Hair follicle dermal papilla cell (primary cell): ENCODE data around the gene HEPN1. TPM values are rescaled to one million over a fixed set of nuclear protein-coding genes. Genes with fewer than 3 reads are reported as not detected.

Source experiments
- total RNA-seq: library from RNA; depleted of rRNA; stranded (reverse); fragments of >200 nt; gene quantifications from 2 replicates; pipeline ENCODE4 v1.2.3, GENCODE V29; 2012

Gene HEPN1
- not detected in 2 replicates for total RNA-seq

DNA sequence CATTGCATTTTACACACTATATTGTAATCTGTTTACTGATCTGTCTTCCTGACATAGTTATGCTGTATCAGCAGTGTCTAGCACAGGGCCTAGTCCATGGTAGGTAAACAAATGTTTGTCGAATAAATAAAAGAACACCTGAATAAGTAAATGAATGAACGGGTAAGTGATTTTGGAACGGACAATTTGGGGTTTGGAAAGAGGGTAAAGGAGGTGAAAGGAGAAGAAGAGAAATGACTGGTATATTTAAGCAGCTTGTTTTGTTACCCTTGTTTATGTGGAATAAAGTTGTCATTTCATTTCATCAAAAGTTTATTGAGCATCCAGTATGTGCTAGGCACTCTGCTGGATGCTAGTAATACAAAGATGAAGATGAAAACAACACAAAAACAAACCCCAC lies at the start of gene HEPN1:
Gene HEPN1 (plus strand): TSS at position 301 of the 400 bp plus-strand sequence.

DNA sequence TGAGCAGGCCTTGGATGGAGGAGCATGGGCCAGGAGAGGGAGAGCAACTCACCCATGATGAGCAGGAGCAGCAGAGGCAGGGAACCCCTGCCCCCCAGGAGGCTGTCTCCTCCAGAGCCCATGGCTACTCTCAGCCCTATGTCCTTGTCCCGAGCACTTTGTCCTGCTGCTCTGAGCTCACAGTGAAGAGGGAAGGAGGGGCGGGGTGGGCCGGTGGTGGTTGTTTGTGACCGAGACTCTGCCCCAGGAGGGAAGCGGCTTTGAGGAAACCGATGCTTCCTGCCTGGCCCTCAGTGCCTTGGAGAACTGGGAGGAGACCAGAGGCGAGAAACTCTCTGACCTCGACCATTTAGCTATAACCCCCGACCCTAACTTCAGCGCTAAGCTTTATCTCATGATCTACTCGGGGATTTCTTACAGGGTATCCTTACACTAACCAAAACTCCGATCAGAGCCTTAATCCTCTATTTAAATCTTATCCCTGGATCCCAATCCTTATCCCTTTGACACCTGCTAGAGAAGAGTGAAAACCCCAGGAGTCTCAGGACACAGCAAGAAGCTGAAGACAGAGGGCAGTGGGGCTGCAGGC lies 21.3 kb upstream of the HEPN1 start, which contains the start of gene ROBO4:
Gene ROBO4 (minus strand): TSS at position 192 of the 589 bp plus-strand sequence. CDS start 70 bp downstream, at position 122.

DNA sequence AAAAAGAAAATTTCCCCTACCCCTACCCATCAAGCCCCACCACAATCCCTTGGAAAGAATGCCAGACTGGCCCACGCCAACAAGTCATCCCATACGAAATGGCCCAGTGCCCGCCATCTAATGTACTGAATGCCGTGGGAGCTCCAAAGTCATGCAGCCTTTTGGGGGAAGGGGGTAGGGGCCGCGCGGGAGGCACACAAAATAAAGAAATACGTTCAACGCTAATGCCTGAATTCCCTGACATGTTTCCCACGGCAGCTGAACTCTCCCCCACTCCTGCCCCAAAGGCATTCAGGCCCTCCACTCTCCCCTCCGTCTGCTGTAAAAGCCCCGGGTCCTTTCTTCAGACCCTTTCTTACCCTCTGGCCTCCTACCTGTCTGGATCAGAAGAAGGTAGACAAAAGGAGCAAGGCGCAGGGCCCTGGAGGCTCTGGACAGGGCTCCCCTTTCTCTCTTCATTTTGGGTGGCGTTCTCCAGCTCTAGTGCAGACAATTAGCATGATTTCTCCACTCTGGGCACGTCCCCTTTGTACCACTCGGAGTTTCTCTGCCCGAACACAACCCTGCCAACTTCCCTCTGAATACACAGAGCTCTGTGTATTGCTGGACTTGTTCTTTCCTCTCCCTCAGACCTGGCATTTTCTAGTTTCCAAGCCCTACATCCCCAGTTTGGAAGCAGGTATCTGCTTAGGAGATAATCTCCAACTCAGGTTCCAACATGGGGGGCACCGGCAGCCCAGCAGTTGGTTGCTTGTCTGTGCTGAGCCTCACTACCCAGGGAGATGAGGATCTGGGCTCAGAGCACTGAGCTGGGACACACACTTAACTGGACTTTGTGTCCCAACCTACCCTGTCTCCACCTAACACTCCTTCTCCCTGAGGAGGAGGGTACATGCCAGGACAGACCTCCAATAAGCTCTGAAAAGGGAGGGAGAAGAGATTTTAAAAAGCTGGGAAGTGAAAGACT lies 16.8 kb downstream of the HEPN1 start, which contains the start of gene HEPACAM:
Gene HEPACAM (minus strand): TSS at position 500 of the 967 bp plus-strand sequence. CDS start 41 bp downstream, at position 459.

DNA sequence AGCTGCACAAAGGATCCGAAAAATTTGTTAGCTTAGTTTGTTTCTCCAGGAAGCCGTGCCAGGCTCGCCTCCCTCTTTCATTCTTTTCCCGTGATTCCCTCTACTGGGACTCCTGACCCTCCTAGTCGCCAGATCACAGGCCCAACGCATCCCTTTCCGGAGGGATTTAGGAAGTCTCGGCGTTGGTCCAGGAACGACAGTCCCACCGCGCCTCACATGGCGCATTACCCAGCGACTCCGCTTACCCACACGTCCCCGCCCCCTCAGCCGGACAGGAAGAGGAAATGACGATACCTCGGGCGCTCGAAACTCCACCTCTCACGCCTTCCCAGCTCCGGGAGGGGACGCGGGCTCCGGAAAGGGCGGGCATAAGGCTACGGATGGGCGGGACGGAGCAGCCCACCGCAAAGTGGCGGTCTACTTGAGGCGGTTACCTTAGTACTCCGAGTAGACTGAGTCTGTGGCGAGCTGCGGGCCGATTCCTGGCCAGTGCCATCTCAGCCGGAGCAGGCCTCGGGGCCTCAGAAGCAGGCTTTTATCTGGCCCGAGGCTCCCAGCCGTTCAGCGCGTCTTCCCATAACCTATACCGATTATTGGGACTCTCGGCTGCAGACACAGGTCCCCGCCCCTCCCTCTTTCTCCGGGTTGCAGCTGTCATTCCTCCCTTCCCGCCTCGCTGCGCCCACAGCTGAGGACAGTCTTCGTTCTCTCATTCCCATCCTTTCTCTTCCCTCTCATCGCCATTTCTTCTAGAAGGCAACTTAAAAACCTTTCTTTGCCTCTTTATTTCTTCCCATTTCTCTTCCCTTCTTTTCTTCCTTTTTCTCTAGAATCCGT lies 34.9 kb downstream of the HEPN1 start, which contains the start of gene CCDC15:
Gene CCDC15 (plus strand): TSS at position 450 of the 837 bp plus-strand sequence. CDS start 531 bp downstream, outside the sequence.

Other genes with a start within 250 kb of the HEPN1 start
- gene SIAE, start 245.5 kb upstream of the HEPN1 start, total RNA-seq = 10.1 and 11.5 TPM in 2 replicates
- 4.4 and 5.2 TPM in 2 replicates for gene SPA17, start 245.3 kb upstream of the HEPN1 start, total RNA-seq
- not detected in 2 replicates for gene NRGN, start 179.3 kb upstream of the HEPN1 start, total RNA-seq
- not detected in 2 replicates for gene VSIG2, start 167.0 kb upstream of the HEPN1 start, total RNA-seq
- gene ESAM, start 157.0 kb upstream of the HEPN1 start, total RNA-seq = 0.61 TPM in 1 of 2 replicates, not detected in the other
- gene MSANTD2, start 118.8 kb upstream of the HEPN1 start, total RNA-seq = 10.6 and 13.0 TPM in 2 replicates
- gene ROBO3, start 53.8 kb upstream of the HEPN1 start, total RNA-seq = 20.3 and 31.0 TPM in 2 replicates
- gene ROBO4, start 21.4 kb upstream of the HEPN1 start, total RNA-seq = 1.1 and 1.3 TPM in 2 replicates
- not detected in 2 replicates for gene HEPACAM, start 16.8 kb downstream of the HEPN1 start, total RNA-seq
- 1.6 TPM in 2 replicates for gene CCDC15, start 35.0 kb downstream of the HEPN1 start, total RNA-seq
- 0.49 and 0.81 TPM in 2 replicates for gene SLC37A2, start 144.1 kb downstream of the HEPN1 start, total RNA-seq
- 16.9 and 18.3 TPM in 2 replicates for gene TMEM218, start 192.4 kb downstream of the HEPN1 start, total RNA-seq
- 0.16 TPM in 1 of 2 replicates, not detected in the other for gene PKNOX2, start 245.5 kb downstream of the HEPN1 start, total RNA-seq